Right forelimb (tissue), 1 donor: ENCODE data around the gene CNTN1.

Source experiments
- DNase-seq: peaks from one replicate; pipeline ENCODE4 v3.0.0-alpha.2; 2018

CNTN1 gene

DNA sequence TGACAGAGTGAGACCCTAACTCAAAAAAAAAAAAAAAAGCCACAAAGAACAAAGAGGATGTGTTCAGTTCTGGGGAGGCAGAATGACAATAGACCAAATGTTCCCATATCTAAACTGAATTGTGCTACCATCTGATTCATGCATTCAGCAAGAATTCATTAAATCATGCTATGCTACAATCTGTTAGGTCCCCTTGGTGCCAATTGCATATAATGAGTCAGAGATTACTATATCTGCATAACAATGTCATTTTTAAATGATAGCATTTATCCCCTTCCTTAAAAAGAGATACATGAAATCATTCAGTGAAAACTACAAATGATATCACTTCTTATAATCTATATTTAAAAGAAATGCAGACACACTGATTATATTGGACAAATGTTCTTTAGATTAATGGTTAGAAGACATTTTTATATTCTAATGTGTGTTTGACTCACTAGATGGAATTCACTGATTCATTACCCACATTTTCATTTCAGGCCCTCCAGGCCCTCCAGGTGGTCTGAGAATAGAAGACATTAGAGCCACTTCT, 288.3 kb downstream of the CNTN1 start:
- no peak for DNase-seq

DNA sequence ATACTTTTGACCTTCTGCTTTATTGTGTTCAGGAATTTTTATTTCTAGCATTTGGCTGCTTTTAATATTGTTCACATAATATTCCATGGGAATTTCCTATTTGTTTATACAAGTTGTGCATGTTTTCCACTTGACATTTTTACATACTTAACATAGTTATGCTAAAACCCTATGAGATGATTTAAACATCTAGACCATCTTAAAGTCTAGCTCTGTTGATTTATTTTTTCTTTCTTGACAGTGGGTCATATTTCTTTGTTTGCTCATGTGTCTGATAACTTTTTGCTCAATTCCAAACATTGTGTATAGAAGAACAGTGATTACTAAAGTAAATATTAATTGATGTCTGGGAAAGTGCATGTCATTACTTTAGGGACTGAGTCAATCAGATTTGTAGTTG, 293.8 kb downstream of the CNTN1 start:
- no peak for DNase-seq

DNA sequence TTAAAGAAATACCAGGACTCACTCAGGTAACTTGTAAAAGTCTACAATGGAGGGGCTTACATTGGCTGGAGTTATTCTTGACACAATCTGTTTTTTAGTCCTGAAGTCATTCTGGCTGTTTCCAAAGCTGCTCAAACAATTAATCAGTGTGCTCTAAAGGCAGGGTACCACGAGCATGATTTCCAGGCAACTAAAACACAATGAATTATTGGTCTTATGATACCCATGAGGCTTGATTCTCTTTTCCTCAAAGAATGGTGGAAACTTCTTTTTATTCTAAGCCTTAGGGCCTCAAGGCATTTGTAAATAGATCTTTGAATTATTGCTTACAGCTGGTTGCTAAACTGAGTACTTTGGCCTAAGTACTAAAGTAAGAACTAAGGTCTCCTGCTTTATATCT, 296.1 kb downstream of the CNTN1 start:
- DNase-seq, result no peak

DNA sequence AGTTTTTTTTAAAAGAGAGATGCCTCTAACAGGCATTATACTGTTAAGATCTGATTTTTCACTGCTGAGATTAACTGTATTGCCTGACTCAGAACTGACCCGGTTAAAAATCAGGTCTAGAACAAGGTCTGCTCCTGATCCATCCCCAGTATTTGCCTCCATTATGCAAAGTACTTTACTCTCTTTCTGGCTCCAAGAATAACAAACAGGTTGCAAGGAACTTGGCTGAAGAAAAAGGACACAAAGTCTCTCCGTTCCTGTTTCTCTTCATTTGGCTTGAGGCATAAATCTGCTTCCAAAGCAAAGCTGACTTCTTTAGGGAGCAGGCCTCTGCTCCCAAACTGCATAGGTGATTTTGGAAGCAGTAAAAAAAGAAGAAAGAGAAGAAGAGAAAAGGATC, 296.6 kb downstream of the CNTN1 start:
- no peak for DNase-seq

DNA sequence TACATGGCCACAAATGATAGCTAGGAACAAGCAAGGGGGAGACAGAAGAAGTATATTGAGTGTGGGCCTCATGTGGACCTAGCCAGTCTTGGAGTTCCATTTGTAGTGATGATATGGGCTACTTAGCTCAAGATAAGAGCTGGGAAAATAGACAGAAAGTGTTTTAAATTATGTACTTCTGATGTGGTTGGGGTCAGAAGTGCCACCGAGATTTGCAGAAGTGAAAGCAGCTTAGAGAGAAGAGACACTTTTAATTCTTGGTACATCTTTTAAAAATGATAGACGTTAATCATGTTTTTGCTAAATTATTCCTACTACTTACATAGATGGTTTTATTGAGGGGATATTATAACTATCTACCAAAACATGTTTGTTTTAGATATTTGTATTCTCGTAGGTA, 297.5 kb downstream of the CNTN1 start:
- no peak for DNase-seq

DNA sequence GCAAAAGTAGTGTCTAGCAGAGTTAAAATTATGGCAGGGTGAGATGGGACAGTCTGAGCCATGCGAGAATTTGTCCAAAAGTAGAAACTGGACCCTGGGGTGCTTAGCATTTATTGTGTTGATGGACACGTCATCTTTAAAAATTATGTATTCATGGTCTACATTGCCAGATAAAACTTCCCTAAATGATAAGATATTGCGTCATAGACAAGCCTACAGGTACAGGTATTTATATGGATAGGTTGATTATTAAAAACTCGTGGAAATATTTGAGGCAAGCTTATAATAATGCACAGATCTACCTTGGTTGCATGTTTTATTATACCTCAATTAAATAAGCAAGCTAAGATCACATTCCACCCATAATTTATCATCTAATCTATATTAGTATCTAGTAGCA, 299.9 kb downstream of the CNTN1 start:
- DNase-seq, result no peak

DNA sequence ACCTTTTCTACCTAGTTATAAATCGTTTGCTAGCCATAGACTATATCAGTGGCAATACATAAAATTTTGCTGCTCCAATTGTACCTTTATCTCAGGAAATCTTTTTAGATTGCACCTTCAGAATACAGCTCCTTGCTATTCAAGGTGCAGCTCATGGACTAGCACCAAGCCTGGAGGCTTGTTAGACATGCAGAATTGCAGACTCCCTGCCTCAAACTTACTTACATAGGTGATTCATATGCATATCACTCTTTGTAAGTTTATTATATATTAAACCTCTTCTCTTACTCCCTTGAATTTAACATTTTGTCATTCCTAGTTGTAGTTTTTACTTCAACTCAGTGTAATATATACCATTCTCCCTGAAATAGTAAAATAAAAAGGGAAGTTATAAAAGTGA, 300.4 kb downstream of the CNTN1 start:
- no peak for DNase-seq

DNA sequence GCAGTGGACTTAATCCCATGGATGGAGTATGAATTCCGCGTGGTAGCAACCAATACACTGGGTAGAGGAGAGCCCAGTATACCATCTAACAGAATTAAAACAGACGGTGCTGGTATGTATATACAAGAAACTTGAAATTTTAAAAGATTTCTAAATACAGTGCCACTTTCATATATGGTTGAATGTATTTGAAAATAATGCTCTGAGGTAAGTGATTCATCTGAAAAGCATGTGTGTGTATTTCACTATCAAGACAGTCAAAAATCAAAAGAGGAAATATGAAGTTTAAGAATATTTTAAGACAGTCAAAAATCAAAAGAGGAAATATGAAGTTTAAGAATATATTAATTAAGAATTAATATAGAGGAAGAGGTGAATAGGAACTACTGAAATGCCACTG, 300.9 kb downstream of the CNTN1 start:
- DNase-seq, result no peak

DNA sequence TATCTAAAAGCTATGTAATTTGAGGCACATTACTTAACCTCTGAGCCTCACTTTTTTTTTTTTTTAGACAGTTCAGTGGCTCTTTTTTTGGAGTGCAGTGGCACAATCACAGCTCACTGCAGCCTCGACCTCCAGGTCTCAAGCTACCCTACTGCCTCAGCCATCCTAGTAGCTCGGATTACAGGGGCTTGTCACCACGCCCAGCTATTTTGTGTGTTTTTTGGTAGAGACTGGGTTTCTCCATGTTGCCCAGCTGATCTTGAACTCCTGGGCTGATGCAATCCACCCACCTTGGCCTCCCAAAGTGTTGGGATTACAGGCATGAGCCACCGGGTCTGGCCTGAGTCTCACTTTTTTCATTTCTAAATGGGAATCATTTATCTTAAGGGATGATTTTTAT, 303.9 kb downstream of the CNTN1 start:
- no peak for DNase-seq

DNA sequence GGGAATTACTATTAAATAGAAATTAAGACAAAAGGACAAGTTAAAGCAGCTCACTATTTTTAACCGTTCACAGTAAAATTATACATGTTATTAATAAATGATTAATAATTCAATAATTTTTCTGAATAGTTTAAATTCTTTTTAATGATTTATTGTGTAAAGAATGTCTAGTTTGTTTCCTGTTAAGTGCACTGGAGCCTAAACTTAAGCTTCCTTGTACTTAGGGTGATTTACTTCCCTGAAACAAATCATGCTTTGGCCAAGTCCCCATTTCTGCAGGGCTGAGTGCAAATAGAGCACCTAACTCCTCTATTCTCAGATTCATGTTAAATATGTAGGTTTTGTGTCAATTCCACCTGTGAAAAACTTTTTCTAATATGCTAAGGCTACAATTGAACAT, 307.0 kb downstream of the CNTN1 start:
- DNase-seq, result no peak

DNA sequence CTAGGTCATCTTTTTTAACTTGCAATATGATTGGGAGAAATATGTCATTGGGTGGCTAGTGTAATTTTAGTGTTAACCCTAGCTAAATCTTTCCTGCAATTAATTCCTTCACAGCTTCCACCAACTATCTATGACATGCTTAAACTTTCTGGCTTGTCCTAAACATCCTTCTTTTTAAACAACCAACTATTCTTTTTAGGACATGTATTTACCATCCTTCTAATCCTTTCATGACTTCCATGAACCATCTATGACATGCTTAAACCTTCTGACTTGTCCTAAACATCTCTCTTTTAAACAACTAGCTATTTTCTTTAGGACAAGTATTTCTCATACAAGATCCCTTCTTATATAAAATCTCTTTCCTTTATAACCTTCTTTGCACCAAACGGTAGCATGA, 316.2 kb downstream of the CNTN1 start:
- no peak for DNase-seq

DNA sequence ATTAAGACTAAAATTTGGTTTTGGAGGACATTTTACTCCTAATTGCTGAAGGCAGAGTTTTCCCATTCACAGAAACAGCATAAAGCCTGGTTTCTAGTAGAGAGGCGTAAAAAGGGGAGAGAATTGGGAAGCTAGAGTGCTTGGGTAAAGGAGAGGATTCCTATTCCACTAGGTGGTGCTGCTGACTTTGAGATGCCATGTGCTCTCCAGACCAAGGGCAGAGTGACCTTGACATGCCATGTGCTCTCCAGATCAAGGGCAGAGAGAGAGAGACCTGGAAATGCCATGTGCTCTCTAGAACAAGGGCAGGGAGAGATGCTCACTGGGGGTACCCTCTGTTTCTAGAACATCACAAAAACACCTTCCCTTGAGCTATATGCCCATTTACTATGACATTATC, 319.7 kb downstream of the CNTN1 start:
- no peak for DNase-seq

DNA sequence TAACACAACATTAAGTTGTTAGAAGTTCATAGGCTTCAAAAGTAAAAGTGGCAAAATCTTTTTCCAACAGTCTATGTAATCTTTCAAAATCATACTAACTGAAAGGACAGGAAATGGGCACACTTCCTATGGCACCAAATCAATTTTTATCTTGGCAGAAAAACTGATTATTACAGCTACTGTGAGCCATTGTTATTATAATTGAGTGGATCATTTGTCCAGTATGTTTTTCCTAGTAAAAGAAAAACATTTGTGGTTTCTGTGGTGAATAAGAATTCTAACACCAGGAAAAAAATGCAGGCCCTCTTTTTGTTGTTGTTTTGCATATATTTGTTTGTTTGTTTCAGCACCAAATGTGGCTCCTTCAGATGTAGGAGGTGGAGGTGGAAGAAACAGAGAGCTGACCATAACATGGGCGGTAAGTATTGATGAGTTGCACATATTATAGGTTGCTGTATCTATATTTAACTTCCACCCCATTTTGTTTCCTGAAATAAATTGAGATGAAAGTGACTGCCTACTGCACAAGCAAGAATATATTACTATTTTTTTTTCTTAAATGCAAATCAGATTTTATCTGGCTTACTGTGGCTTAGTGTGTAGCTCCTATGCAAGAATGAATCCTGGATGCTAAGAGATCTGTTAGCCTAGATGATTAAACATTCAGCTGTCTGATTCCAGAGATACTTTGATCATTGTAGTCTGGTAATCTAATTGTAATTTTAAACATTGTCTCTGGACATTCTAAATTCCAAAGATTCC, 321.8 kb downstream of the CNTN1 start:
- no peak for DNase-seq

DNA sequence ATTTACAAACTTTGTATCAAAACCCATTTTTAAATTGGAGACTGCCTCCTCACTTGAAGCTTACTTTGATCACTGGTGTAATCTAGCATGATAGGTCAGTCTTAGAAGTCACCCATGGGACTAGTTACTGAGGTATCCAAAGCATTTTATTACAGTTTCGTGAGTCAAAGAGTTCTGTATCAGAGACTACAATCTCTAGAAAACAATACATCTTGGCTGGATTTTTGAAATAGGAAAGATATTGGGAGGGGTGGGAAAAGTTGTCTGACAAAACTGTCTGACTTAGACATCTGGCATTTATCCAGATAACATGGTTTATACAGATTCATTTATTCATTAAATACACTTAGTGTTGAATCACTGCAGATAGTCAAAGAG, 322.4 kb downstream of the CNTN1 start:
- no peak for DNase-seq

DNA sequence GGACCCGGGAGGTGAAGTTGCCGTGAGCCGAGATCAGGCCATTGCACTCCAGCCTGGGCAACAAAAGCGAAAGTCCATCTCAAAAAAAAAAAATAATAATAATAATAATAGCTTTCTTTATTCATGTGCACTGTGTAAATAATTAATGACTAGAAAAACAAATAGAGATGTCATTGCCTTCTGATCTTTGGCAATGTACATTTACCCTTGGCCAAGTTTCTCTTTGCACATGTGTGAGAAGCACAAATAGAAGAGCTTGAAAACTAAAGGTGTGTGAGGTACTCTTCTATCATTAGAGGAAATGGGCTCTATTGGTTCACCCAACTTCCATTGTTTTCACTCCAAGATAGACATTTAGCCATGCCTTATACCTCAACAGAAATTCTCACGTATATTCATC, 325.8 kb downstream of the CNTN1 start:
- no peak for DNase-seq

DNA sequence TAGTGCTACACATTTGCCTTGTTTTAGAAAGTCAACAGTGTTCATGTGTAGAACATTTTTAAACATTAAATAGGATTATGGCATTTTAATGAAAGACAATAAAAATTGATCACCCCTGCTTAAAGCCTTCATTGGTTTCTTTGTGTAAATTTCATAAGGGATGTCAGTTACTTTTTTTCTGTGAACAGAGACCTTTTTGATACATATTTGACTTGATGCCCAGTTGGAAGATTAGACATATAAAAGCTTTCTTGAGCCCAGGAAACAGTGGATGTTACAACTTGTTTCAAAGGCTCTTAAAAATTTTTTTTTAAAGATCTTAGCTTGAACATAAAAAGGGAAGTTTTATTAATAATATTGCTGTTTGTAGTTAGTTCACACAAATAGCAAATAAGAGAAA, 327.2 kb downstream of the CNTN1 start:
- no peak for DNase-seq

DNA sequence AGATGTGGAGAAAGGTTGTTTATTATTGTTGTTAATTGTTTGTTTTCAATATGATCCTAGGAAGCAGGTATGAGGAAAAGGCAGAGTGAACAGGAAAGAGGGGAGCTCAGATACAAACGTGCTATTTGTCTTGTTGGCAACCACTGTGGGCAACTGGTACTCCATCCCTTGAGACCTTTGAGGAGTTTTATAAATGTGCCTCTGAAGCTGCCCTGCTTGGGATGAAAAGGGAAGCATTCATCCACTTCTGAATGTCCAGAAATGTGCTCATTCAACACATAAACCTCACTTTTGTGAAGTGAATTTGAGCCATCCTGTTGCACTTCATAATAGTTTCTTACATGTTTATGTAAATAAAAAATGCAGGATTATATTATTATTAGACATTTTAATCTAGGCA, 331.6 kb downstream of the CNTN1 start:
- DNase-seq, result no peak

DNA sequence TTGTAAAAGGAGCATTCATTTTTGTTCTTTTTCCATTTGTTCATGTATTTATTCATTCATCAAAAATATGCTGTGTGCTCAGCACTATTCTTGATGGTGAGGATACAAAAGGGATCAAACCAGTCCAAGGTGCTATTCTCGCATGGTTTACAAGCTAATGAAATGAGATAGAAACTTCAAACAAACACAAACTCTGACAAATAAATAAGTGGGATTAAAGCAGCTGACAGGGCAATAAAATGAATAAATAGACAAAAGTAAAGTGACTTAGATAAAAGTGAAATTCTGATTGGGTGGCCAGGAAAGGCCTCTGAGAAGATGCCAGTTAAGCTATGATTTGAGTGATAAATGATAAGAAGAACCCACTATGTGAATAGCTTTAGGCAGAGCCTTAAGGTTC, 333.9 kb downstream of the CNTN1 start:
- DNase-seq, result no peak

DNA sequence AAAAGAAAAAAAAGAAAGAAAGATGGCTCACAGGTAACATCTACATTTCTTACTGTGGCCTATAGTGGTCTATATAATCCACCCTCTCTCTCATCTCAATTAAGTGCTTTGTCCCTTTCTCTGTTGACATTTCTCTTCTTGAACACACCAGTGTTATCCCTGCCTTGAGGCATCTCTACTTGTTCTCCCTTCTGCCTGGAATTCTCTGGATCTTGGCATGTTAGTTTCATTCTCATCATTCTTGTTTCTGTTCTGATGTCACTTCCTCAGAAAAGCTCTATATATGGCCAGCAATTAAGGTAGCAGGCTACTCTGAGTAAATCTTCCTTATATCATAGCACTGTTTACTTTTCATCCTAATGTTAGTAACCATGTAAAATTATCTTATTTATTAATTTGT, 340.1 kb downstream of the CNTN1 start:
- no peak for DNase-seq

DNA sequence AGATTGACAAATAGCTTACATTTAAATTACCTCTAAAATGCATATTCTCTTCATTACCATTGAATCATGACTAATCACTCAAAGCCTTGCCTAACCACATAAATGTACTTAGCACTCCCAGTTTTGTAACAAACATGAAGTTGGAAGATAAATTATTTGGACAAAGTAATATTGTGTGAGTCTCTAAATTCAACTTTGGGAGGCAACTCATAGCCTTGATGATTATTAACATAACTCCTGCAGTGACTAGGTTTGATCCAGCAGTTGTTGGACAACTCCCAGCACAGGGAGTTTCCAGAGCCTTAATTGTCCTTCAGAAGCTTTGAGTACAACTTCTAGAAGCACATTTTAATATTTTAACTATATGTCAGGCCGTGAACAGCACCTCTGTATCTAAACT, 342.4 kb downstream of the CNTN1 start:
- no peak for DNase-seq

DNA sequence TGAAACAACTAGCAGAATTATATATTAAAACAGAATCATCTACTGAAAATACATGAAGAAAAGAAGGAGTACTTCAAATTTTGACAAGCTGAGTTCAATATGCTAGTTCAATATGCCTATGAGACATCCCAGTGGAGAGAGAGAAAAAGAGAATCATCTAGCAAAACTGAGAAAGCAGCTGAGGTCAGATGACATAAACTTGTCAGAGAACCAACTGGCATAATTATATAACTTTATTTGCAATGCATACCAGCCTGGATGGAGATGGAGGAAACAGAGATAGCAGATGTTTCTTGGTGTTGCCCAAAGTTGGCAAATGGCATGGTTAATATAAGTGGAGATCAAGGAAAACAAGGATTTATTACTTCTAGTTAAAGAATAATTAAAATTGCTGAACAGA, 347.2 kb downstream of the CNTN1 start:
- DNase-seq, result no peak

DNA sequence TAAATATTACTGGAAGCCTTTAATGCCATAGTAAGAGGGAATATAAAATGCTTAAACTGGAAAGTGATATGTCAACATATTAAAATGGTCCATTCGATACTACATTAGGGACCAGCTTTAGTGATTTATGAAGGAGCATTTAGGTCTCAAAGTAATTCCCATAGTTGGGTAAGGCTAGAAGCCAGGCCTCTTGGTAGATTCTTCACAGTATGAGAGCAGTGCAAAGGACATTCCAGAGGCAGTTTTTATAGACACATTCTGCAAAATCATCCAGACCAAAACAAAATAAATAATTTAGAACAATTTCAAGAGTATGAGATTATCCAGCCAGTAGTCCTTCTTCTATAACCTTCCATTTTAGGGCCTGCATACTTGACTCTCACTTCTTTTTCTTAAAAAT, 353.3 kb downstream of the CNTN1 start:
- no peak for DNase-seq

DNA sequence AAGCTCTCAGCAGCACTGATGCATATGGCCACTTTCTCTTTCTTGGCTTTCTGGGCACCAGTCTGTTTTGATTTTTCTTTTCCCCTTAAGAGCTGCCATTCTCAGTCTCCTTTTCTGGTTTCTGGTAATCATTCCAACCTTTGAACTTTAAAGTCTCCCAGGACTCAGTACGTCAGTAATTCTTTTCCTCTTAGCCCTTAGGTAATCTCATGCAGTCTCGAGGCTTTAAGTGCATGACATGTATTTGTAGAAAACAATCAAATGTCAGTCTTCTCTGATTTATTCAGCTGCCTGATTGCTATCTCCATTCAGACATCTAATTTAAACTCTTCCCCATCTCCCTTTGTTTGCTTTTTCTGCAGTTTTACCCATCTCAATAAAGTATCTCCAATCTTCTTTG, 356.8 kb downstream of the CNTN1 start:
- DNase-seq, result no peak

DNA sequence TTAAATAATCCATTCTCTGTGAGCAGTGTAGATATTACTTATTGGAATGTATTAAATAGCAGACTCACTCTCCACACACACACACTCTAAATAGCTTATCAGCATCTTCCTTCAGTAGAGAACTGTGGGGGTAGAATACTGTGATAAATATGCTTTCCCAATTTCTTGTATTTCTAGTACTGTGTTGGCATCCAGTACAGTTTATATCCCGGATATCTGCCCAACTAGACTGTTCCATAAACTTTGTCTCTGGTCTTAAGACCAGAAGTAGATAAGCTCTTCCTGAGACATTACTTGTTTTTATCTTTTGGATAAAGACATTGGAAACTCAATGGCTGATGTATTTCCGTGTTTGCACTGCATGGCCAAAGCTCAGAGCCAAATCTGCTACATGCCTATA, 359.7 kb downstream of the CNTN1 start:
- no peak for DNase-seq

DNA sequence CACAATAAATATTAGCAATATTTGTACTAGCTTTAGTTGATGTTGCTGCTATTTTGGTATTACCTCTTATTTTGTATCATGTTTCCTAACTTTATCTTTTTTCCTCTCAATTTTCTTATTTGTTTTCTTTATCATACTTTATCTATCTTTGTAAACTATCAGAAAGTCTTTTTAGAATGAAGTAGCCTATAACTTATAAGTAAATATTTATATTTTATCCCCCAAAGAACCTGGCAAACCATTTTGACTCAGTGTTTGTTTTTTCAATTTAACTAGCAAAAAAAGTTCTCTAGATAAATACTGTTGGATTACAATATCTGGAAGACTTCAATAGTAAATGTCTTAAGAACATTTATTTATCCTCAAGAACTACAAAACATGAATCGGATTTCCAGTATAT, 360.2 kb downstream of the CNTN1 start:
- no peak for DNase-seq
